Breast epithelium (tissue), 4 donors: ENCODE data around the gene ASTN2. TPM values are rescaled to one million over a fixed set of nuclear protein-coding genes. Genes with fewer than 3 reads are reported as not detected.

Experiments used
- DNase-seq, 2 donors: peaks; one replicate each; pipeline ENCODE4 v3.0.0-alpha.2; 2019; ENCODE audit warnings: low spot score in 2 of 2
- H3K27ac ChIP-seq, 2 donors: fragments of 200-600 bp; sonication (generic) in 1 of 2; one replicate each; pipeline ENCODE4 v1.5.1; 2016 to 2019; ENCODE audit warnings: mild to moderate bottlenecking in 1 of 2
- H3K27me3 ChIP-seq, 2 donors: fragments of 200-600 bp; sonication (generic) in 1 of 2; one replicate each; pipeline versions ENCODE4 v1.5.1 to v1.6.0; 2017 to 2019; ENCODE audit warnings: control low read depth in 1 of 2, mild to moderate bottlenecking in 1 of 2
- H3K36me3 ChIP-seq: fragments of 200-600 bp; one replicate; pipeline ENCODE4 v1.5.1; 2019
- H3K4me1 ChIP-seq, 2 donors: fragments of 200-600 bp; sonication (generic); one replicate each; pipeline ENCODE4 v1.5.1; 2016 to 2019; ENCODE audit warnings: control low read depth in 1 of 2
- H3K4me3 ChIP-seq, 3 donors: fragments of 200-600 bp; sonication (generic); 1 replicate in 2 of 3; 2 replicates in 1 of 3; pipeline ENCODE4 v1.5.1; 2016 to 2019; ENCODE audit warnings: mild to moderate bottlenecking in 3 of 3, moderate library complexity in 2 of 3
- H3K9me3 ChIP-seq, 2 donors: fragments of 200-600 bp; sonication (generic) in 1 of 2; one replicate each; pipeline ENCODE4 v1.5.1; 2016 to 2019; ENCODE audit warnings: control low read depth in 1 of 2
- CTCF ChIP-seq, 3 donors: fragments of 450-650 bp; IDR thresholded peaks; one replicate each; pipeline ENCODE4 v1.5.1; 2016 to 2017; ENCODE audit warnings: antibody characterized with exemption in 3 of 3, mild to moderate bottlenecking in 3 of 3, moderate library complexity in 3 of 3
- POLR2A ChIP-seq: fragments of 450-650 bp; IDR thresholded peaks from one replicate; pipeline ENCODE4 v1.6.1; 2016; ENCODE audit warnings: antibody characterized with exemption, mild to moderate bottlenecking, moderate library complexity
- POLR2AphosphoS5 ChIP-seq, 3 donors: sonication (generic); formaldehyde crosslinking; IDR thresholded peaks; one replicate each; pipeline ENCODE4 v1.6.1; 2017; ENCODE audit warnings: antibody characterized with exemption in 3 of 3
- intact Hi-C: fragments of 100-400 bp; cut with DNase I; formaldehyde crosslinking; loops from one replicate; pipeline ENCODE4 v1.15.1; 2023; ENCODE audit warnings: low total_unique reads
- total RNA-seq, 3 donors: library from RNA; depleted of rRNA; stranded (reverse); fragments of >200 nt; gene quantifications; one replicate each; pipeline ENCODE4 v1.1.0, GENCODE V29; 2016

ASTN2 gene
- total RNA-seq, 3 donors from 2014 or later, result 9.1 to 13.8 (median 9.8) TPM

DNA sequence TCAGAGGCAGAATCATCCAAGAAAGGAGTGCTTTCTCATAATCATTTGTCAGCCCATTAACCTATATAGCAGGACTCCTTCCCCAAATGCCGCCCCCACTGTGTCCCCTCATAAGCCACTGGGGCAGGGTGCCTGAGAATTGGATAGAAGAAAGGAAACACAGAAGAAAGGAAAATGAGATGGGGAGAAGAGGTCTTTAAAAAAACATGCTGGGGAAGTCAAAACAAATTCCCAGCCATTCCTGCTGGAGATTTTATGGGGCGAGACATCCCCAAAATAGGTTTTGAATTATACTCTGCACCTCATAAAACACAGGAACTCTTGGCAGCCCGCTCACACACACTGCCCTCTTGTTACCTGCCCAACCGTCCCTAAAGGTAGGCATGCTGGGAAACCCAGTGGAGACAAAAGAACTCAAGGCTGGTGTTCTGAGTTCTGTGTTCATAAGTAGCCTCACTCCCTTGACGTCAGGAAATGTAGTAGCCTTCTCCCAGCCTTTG is 19.7 kb downstream of the ASTN2 start:
- DNase-seq, result no peak
- Histone ChIP-seq H3K27me3 (no peaks in the 10 kb centered on the region), H3K4me1 (no peaks in the 10 kb centered on the region), H3K27ac (no peak overlapping the region), H3K9me3 (no peaks in the 10 kb centered on the region), H3K36me3 (no peaks in the 10 kb centered on the region), H3K4me3 (no peak overlapping the region)
- TF ChIP-seq CTCF (IDR thresholded peaks at IDR 0.05) (no peak), POLR2A (no peak), POLR2AphosphoS5 (IDR thresholded peaks at IDR 0.05) (no peak)
- intact Hi-C loops, result no loop called here

DNA sequence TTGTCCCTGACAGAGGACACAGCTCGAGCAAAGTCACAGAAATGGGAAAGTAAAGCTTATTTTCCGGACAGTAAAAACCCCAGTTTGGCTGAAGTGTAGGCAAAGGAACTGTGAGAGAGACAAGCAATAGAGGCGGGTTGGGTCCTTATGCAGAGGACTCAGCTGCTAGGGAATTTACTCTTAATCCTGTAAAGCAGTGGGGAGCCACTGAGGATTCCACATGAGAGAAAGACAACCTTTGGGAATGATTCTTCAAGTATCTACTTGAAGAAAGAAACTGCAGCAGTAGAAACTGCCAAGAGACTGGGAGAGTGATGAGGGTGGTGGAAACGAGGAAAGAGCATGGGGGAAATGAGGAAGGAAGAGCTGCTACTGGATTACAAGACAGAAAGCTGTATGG is 20.2 kb downstream of the ASTN2 start:
- intact Hi-C loops, result no loop called here
- DNase-seq, result no peak
- TF ChIP-seq POLR2AphosphoS5 (IDR thresholded peaks at IDR 0.05) (no peak), CTCF (IDR thresholded peaks at IDR 0.05) (no peak), POLR2A (no peak)

GRCh38 chr9:117392992-117393391 is 21.9 kb downstream of the ASTN2 start:
- H3K4me1 ChIP-seq, result no peaks in the 10 kb centered on the region
- no peak overlapping the region for H3K27ac ChIP-seq
- H3K27me3 ChIP-seq, result no peaks in the 10 kb centered on the region
- H3K9me3 ChIP-seq, result no peaks in the 10 kb centered on the region
- TF ChIP-seq POLR2A (no peak), CTCF (IDR thresholded peaks at IDR 0.05) (no peak), POLR2AphosphoS5 (IDR thresholded peaks at IDR 0.05) (no peak)
- H3K4me3 ChIP-seq, result no peak overlapping the region
- DNase-seq, result no peak
- intact Hi-C loops, result no loop called here
- H3K36me3 ChIP-seq, result no peaks in the 10 kb centered on the region

More for the DNA sequence above, 20.2 kb downstream of the ASTN2 start:
- Histone ChIP-seq H3K4me1 (no peaks in the 10 kb centered on the region), H3K27ac (no peak overlapping the region), H3K27me3 (no peaks in the 10 kb centered on the region), H3K4me3 (no peak overlapping the region), H3K9me3 (no peaks in the 10 kb centered on the region), H3K36me3 (no peaks in the 10 kb centered on the region)

DNA sequence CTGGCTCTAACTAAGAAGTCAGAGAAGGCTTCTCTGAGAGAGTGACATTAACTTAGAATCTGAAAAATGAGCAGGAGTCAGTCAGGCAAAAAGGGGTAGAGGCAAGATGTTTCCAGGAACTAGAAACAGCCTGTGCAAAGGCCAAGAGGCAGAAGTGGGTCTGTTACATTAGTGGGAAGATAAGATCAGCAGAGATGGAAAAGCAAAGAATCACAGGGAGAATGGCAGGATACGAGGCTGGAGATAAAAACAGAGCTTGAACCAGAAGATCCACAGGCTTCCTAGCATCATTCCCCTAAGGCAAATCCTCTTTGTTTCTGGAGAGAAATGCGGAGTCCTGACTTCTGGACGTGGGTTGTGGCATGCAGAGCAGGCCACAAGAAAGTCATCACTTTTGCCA is 27.4 kb downstream of the ASTN2 start:
- H3K4me1 ChIP-seq, result no peaks in the 10 kb centered on the region
- H3K9me3 ChIP-seq, result no peaks in the 10 kb centered on the region
- DNase-seq, result no peak
- intact Hi-C loops, result no loop called here
- H3K27me3 ChIP-seq, result no peaks in the 10 kb centered on the region
- no peaks in the 10 kb centered on the region for H3K36me3 ChIP-seq
- H3K4me3 ChIP-seq, result no peak overlapping the region
- H3K27ac ChIP-seq, result no peak overlapping the region
- TF ChIP-seq POLR2AphosphoS5 (IDR thresholded peaks at IDR 0.05), result no peak
- TF ChIP-seq POLR2A, result no peak
- no peak for TF ChIP-seq CTCF (IDR thresholded peaks at IDR 0.05)

GRCh38 chr9:117379341-117379740 is 35.5 kb downstream of the ASTN2 start:
- intact Hi-C loops, result no loop called here
- TF ChIP-seq POLR2AphosphoS5 (IDR thresholded peaks at IDR 0.05), result no peak
- TF ChIP-seq CTCF (IDR thresholded peaks at IDR 0.05), result no peak
- no peak for TF ChIP-seq POLR2A
- H3K4me1 ChIP-seq, result no peaks in the 10 kb centered on the region
- H3K36me3 ChIP-seq, result no peaks in the 10 kb centered on the region
- no peak for DNase-seq
- no peak overlapping the region for H3K4me3 ChIP-seq
- H3K9me3 ChIP-seq, result no peaks in the 10 kb centered on the region
- H3K27ac ChIP-seq, result no peak overlapping the region
- no peaks in the 10 kb centered on the region for H3K27me3 ChIP-seq
